K562 (cell line): Measurements from ENCODE around the gene GRIK1. TPM values are rescaled to one million over a fixed set of nuclear protein-coding genes. Genes with fewer than 3 reads are reported as not detected.

ENCODE experiments used
- ATAC-seq: fragments of 200-7000 bp; cut with Tn5 transposase; 3 replicates; pipeline ENCODE4 v1.9.1; 2020; ENCODE audit warnings: moderate library complexity
- BruUV-seq: library from RNA; stranded (reverse); fragments of 400-500 nt; replicated peaks from 2 replicates; lab custom pipeline; 2021; lab: Mats Ljungman, UMichigan
- CTCF ChIA-PET: fragments of 300-600 bp; formaldehyde crosslinking; extraction: SDS; loops from one replicate; lab custom pipeline; 2021; ENCODE audit warnings: low intra/inter-chr PET ratio; lab: Yijun Ruan, JAX
- POLR2A ChIA-PET: fragments of 300-600, 350-650 bp; sonication (Branson Sonifier 250); formaldehyde crosslinking; extraction: SDS; loops from one replicate; lab custom pipeline; 2021; ENCODE audit warnings: antibody characterized with exemption, inconsistent platforms; lab: Yijun Ruan, JAX
- DNase-seq, 4 experiments: peaks; one replicate each; pipeline versions ENCODE4 v3.0.0 to v3.0.0-alpha.2; 2011 to 2018; ENCODE audit warnings: low spot score in 3 of 4, mixed read lengths in 3 of 4; ENCODE audit errors: extremely low read depth in 1 of 4
- FAIRE-seq: peaks from 2 replicates; lab custom pipeline; 2011; peaks lifted over from hg19 to GRCh38; lab: Jason Lieb, UNC
- H2AFZ ChIP-seq: 2 replicates; pipeline ENCODE4 v1.6.0; 2011; ENCODE audit warnings: low read depth, low read length, control low read depth, inconsistent platforms
- H3K27ac ChIP-seq: fragments of 200-600 bp; 3 replicates; pipeline ENCODE4 v1.8.0; 2011; ENCODE audit warnings: low read depth, mild to moderate bottlenecking, control low read depth, inconsistent platforms, low read length, moderate library complexity, mixed read lengths; ENCODE audit errors: extremely low read depth
- H3K27me3 ChIP-seq, 2 experiments: fragments of 300-600 bp in 1 of 2; 2 replicates in 1 of 2; 3 replicates in 1 of 2; pipeline versions ENCODE4 v1.6.0 to v1.8.0; 2011; ENCODE audit warnings: inconsistent platforms in 2 of 2, low read length in 2 of 2, mild to moderate bottlenecking in 1 of 2, mixed read lengths in 1 of 2, moderate library complexity in 1 of 2; ENCODE audit not compliant: control insufficient read depth in 2 of 2, insufficient read depth in 2 of 2
- H3K36me3 ChIP-seq: fragments of 300-600 bp; 3 replicates; pipeline ENCODE4 v1.8.0; 2011; ENCODE audit warnings: mild to moderate bottlenecking, low read length, inconsistent platforms; ENCODE audit not compliant: control insufficient read depth, insufficient read depth
- H3K4me1 ChIP-seq, 2 experiments: fragments of 200-600 bp in 1 of 2; replicated peaks in 1 of 2; 2 replicates in 1 of 2; 3 replicates in 1 of 2; pipeline versions ENCODE4 v1.5.1 to v1.8.0; 2011; ENCODE audit warnings: inconsistent platforms in 2 of 2, low read length in 2 of 2, mild to moderate bottlenecking in 1 of 2, mixed read lengths in 1 of 2, moderate library complexity in 1 of 2; ENCODE audit not compliant: control insufficient read depth in 2 of 2, insufficient read depth in 2 of 2
- H3K4me2 ChIP-seq: 2 replicates; pipeline ENCODE4 v1.6.1; 2011; ENCODE audit warnings: low read length, control low read depth, inconsistent platforms, mixed read lengths; ENCODE audit not compliant: insufficient read depth
- H3K4me3 ChIP-seq: fragments of 200-600 bp; sonication (generic), shearing (Covaris generic); 2 replicates; pipeline ENCODE4 v1.5.1; 2016; ENCODE audit warnings: control low read depth, inconsistent platforms
- H3K79me2 ChIP-seq: fragments of 200-600 bp; 3 replicates; pipeline ENCODE4 v1.8.0; 2011; ENCODE audit warnings: low read length, inconsistent platforms; ENCODE audit not compliant: control insufficient read depth, insufficient read depth
- H3K9ac ChIP-seq, 2 experiments: 2 replicates each; pipeline versions ENCODE4 v1.6.0 to v1.6.1; 2011; ENCODE audit warnings: low read depth in 2 of 2, low read length in 2 of 2, control low read depth in 1 of 2, inconsistent platforms in 1 of 2, mild to moderate bottlenecking in 1 of 2, mixed read lengths in 1 of 2; ENCODE audit not compliant: insufficient read depth in 1 of 2
- H3K9me1 ChIP-seq: one replicate; pipeline ENCODE4 v1.6.0; 2011; ENCODE audit warnings: inconsistent platforms, mild to moderate bottlenecking, low read length, moderate library complexity; ENCODE audit not compliant: control insufficient read depth, insufficient read depth
- H3K9me3 ChIP-seq: replicated peaks from 2 replicates; pipeline ENCODE4 v1.5.1; 2011; ENCODE audit warnings: low read depth, low read length, inconsistent platforms; ENCODE audit not compliant: control insufficient read depth, insufficient read depth
- H4K20me1 ChIP-seq: replicated peaks from 2 replicates; pipeline ENCODE4 v1.6.1; 2011; ENCODE audit warnings: low read length, inconsistent platforms, mixed read lengths; ENCODE audit not compliant: control insufficient read depth, insufficient read depth
- ARID3B ChIP-seq: fragments of 250-450 bp; sonication (Bioruptor Pico); IDR thresholded peaks from 2 replicates; pipeline ENCODE4 v1.4.0; 2020; ENCODE audit warnings: borderline replicate concordance
- CBX8 ChIP-seq: fragments of 200-600 bp; sonication (generic); IDR thresholded peaks from 2 replicates; pipeline ENCODE4 v1.6.1; 2012; ENCODE audit warnings: borderline replicate concordance, mixed run types, low read depth, mild to moderate bottlenecking, moderate library complexity, mixed read lengths, low read length, control low read depth, inconsistent platforms; ENCODE audit not compliant: poor library complexity, severe bottlenecking; ENCODE audit errors: extremely low read depth
- GATAD2B ChIP-seq: fragments of 450-650 bp; IDR thresholded peaks from 2 replicates; pipeline ENCODE4 v1.6.1; 2017; ENCODE audit warnings: mild to moderate bottlenecking, borderline replicate concordance
- GTF2F1 ChIP-seq: IDR thresholded peaks from 2 replicates; pipeline ENCODE4 v1.6.1; 2011; ENCODE audit warnings: low read depth, low read length, improper control_type of control experiment
- HOMEZ ChIP-seq: fragments of 250-450 bp; sonication (Bioruptor Pico); IDR thresholded peaks from 2 replicates; pipeline ENCODE4 v1.4.0; 2020; ENCODE audit warnings: mild to moderate bottlenecking, moderate library complexity
- IRF2 ChIP-seq: sonication (generic); formaldehyde crosslinking; IDR thresholded peaks from 2 replicates; pipeline ENCODE4 v1.8.1; 2022; ENCODE audit warnings: mild to moderate bottlenecking, missing genetic modification reagents
- NUFIP1 ChIP-seq: fragments of 450-650 bp; IDR thresholded peaks from 2 replicates; pipeline ENCODE4 v1.6.1; 2018; ENCODE audit not compliant: partially characterized antibody
- PHB ChIP-seq: fragments of 250-450 bp; sonication (Bioruptor Pico); IDR thresholded peaks from 2 replicates; pipeline ENCODE4 v1.5.0; 2021
- RNF2 ChIP-seq: sonication (generic); IDR thresholded peaks from 2 replicates; pipeline ENCODE4 v1.6.1; 2016
- RUNX1 ChIP-seq: sonication (generic); IDR thresholded peaks from 2 replicates; pipeline ENCODE4 v1.6.1; 2016; ENCODE audit warnings: antibody characterized with exemption, low read depth
- SAP30 ChIP-seq: fragments of 200-600 bp; sonication (generic); IDR thresholded peaks from 2 replicates; pipeline ENCODE4 v1.6.1; 2012; ENCODE audit warnings: borderline replicate concordance, low read depth, mild to moderate bottlenecking, moderate library complexity, low read length, control low read depth, inconsistent platforms; ENCODE audit not compliant: insufficient read depth, poor library complexity, severe bottlenecking
- SPI1 ChIP-seq: IDR thresholded peaks from 2 replicates; pipeline ENCODE4 v1.6.1; 2011; ENCODE audit warnings: low read depth, low read length, control low read depth, borderline replicate concordance
- ZNF263 ChIP-seq: sonication (generic); formaldehyde crosslinking; IDR thresholded peaks from 2 replicates; pipeline ENCODE4 v1.8.0; 2022; ENCODE audit warnings: mild to moderate bottlenecking, missing genetic modification reagents, borderline replicate concordance
- ZNF592 ChIP-seq: fragments of 450-650 bp; IDR thresholded peaks from 2 replicates; pipeline ENCODE4 v1.6.1; 2017; ENCODE audit warnings: antibody characterized with exemption, mild to moderate bottlenecking
- WGBS: fragments of 100-300 bp; shearing (Covaris generic); methylation state at CpG from one replicate; pipeline ENCODE4 v1.1.6; 2016; ENCODE audit warnings: low coverage, mixed read lengths; ENCODE audit not compliant: insufficient coverage; ENCODE audit errors: missing lambda C conversion rate; 5-methylcytosine and 5-hydroxymethylcytosine counted together
- in situ Hi-C: fragments of 300-500 bp; cut with MboI; formaldehyde crosslinking; loops from 4 replicates; pipeline ENCODE4 v1.15.0; 2018; ENCODE audit warnings: inconsistent platforms, mixed read lengths
- intact Hi-C: fragments of 100-400 bp; cut with micrococcal nuclease; formaldehyde crosslinking; loops from 2 replicates; pipeline ENCODE4 v1.14.2; 2022
- polyA plus RNA-seq, 8 experiments: library from polyadenylated mRNA; depleted of rRNA in 4 of 8; stranded (reverse) in 5 of 8; unstranded in 3 of 8; fragments of >200 nt; fragmentation: Nextera tagmentation in 2 of 8; fragmentation: Illumina TruSeq in 1 of 8; extraction: Ambion mirVana in 2 of 8; extraction: Trizol in 1 of 8; gene quantifications; 2 replicates each; pipeline versions ENCODE4 v1.2.1 to v1.2.3, GENCODE V29; 2011 to 2014; ENCODE audit warnings: inconsistent platforms in 1 of 8, missing spikeins in 1 of 8
- total RNA-seq, 7 experiments: library from RNA; depleted of rRNA in 6 of 7; stranded (reverse); fragments of >200 nt in 6 of 7; fragmentation: Illumina TruSeq in 2 of 7; extraction: Trizol in 2 of 7; gene quantifications; 2 replicates each; pipeline versions ENCODE4 v1.2.1 to v1.2.3, GENCODE V29; 2011 to 2021; ENCODE audit warnings: low replicate concordance in 1 of 7

The GRIK1 gene
- total and polyA plus RNA-seq, 9 of the 15 experiments (the other 6 are each of a cell fraction or from before 2014, with no cell fraction given), result 0.17 to 2.8 (median 0.53) TPM

- peak overlapping the region; percentile 98 for H3K27ac ChIP-seq
- DNase-seq (peak in 1 of 4 experiments; percentile 31), ATAC-seq (no peak), FAIRE-seq (no peak)
- in situ Hi-C loops (no loop called here), intact Hi-C loops (loop anchor here (5.0 to 10.0 kb wide), 2 partner anchors 181 to 354 kb away; no protein-coding TSS in a partner anchor)
- H3K9me1 ChIP-seq, result no peaks in the 10 kb centered on the region
- H3K9ac ChIP-seq, result peak overlapping the region in 1 of 2 experiments; percentile 76; a peak in 2 of 4 replicates
- H3K27me3 ChIP-seq, result no peaks in the 10 kb centered on the region
- H3K36me3 ChIP-seq, result peaks cover 21% of the 10 kb centered on the region
- peak overlapping the region; percentile 67 for H2AFZ ChIP-seq
- 88% methylated on average over 10 of the region's 10 CpGs for WGBS
- peaks cover 8 to 53% of the 10 kb centered on the region in 2 experiments for H3K4me1 ChIP-seq
- peaks cover 42% of the 10 kb centered on the region for H3K9me3 ChIP-seq
- H4K20me1 ChIP-seq, result no peaks in the 10 kb centered on the region
- POLR2A ChIA-PET, result interaction anchor here (0.6 to 1.3 kb wide), 4 partner anchors 11 to 349 kb away, joined by 3 read pairs; no protein-coding TSS in a partner anchor
- no TSS peak for BruUV-seq
- no peak overlapping the region for H3K4me3 ChIP-seq
- no peak overlapping the region for H3K4me2 ChIP-seq
- CTCF ChIA-PET, result no interaction called here
- H3K79me2 ChIP-seq, result no peaks in the 10 kb centered on the region
- TF ChIP-seq SPI1, result no peak
- TF ChIP-seq RUNX1, result no peak
- no peak for TF ChIP-seq ZNF263
- no peak for TF ChIP-seq NUFIP1
- no peak for TF ChIP-seq SAP30
- no peak for TF ChIP-seq GTF2F1
- TF ChIP-seq CBX8, result no peak
- TF ChIP-seq RNF2, result no peak
- peak; percentile 68; the same call in 1 of the 2 replicates for TF ChIP-seq ZNF592
- no peak for TF ChIP-seq ARID3B (CRISPR knock-in tag)
- no peak for TF ChIP-seq IRF2 (CRISPR knock-in tag)
- no peak for TF ChIP-seq GATAD2B
- TF ChIP-seq HOMEZ (CRISPR knock-in tag), result no peak
- no peak for TF ChIP-seq PHB (CRISPR knock-in tag)
Observed at GRCh38 chr21:29658177-29658933, 281.4 kb downstream of the GRIK1 start.
